ENCODE measurements around the gene SKAP1.
A peak's percentile ranks its signal among the peaks of the same experiment; 100 is the strongest.

SKAP1 gene

DNA sequence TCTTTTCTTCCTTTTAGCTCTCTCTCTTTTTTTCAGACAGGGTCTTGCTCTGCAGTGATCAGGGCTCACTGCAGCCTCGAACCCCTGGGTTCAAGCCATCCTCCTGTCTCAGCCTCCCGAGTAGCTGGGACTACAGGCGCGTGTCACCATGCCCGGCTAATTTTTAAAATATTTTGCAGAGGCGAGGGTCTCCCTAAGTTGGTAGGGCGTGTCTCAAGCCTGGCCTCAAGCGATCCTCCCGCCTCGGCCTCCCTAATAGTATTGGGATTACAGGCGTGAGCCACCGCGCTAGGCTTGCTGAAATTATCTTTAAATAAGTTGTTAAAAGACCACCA lies 323.2 kb downstream of the SKAP1 start:
- TF ChIP-seq, protein P1, sequence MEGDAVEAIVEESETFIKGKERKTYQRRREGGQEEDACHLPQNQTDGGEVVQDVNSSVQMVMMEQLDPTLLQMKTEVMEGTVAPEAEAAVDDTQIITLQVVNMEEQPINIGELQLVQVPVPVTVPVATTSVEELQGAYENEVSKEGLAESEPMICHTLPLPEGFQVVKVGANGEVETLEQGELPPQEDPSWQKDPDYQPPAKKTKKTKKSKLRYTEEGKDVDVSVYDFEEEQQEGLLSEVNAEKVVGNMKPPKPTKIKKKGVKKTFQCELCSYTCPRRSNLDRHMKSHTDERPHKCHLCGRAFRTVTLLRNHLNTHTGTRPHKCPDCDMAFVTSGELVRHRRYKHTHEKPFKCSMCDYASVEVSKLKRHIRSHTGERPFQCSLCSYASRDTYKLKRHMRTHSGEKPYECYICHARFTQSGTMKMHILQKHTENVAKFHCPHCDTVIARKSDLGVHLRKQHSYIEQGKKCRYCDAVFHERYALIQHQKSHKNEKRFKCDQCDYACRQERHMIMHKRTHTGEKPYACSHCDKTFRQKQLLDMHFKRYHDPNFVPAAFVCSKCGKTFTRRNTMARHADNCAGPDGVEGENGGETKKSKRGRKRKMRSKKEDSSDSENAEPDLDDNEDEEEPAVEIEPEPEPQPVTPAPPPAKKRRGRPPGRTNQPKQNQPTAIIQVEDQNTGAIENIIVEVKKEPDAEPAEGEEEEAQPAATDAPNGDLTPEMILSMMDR (IDR thresholded peaks at IDR 0.05; ENCODE audit: low read depth, low read length, missing control alignments), result no peak
- peak overlapping the region; percentile 76 for H3K4me3 ChIP-seq (replicated peaks; ENCODE audit: low read depth, low read length)
- DNase-seq (ENCODE audit: extremely low read depth, low read depth), result no peak

DNA sequence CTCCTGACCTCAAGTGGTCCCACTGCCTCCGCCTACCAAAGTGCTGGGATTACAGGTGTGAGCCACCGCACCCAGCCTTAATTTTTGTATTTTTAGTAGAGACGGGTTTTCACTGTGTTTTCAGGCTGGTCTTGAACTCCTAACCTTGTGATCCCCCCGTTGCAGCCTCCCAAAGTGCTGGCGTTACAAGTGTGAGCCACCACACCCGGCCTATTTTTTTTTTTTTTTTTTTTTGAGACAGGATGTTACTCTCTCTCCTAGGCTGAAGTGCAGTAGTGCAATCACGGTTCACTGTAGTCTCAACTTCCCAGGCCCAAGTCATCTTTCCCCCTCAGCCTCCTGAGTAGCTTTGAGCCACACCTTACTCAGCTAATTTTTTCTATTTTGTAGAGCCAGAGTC lies 325.6 kb downstream of the SKAP1 start:
- DNase-seq (ENCODE audit: extremely low read depth, low read depth), result no peak
- no peak overlapping the region for H3K4me3 ChIP-seq (replicated peaks; ENCODE audit: low read depth, low read length)
- TF ChIP-seq, protein P1 (IDR thresholded peaks at IDR 0.05; ENCODE audit: low read depth, low read length, missing control alignments), result no peak

DNA sequence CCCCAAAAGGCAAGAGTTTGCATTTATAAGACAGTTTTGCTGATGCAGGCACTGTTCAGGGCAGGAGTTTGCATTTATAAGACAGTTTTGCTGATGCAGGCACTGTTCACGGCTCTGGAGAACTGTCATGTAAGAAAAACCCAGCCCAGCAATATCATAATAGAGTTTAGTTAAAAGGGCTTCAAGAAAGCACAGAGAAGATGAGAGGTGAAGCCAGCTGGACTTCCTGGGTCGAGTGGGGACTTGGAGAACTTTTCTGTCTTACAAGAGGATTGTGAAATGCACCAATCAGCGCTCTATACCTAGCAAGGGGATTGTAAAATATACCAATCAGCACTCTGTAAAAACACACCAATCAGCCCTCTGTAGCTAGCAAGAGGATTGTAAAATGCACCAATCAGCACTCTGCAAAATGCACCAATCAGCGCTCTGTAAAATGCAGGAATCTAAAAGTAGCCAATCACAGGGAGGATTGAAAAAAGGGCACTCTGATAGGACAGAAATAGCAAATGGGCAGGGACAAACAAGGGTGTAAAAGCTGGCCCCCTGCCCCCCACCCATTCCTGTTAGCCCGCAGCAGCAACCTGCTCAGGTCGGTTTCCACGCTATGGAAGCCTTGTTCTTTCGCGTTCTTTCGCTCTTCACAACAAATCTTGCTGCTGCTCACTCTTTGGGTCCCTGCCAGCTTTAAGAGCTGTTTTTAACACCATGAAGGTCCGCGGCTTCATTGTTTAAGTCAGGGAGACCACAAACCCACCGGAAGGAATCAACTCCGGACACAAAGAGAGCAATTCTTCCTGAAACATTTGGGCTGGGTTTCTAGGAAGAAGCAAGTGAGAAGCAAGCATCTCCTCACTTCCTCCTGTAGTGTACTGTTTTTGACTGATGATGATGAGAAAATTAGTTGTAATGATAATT lies 327.0 kb downstream of the SKAP1 start:
- no peak overlapping the region for H3K4me3 ChIP-seq (replicated peaks; ENCODE audit: low read depth, low read length)
- no peak for DNase-seq (ENCODE audit: extremely low read depth, low read depth)
- TF ChIP-seq, protein P1 (IDR thresholded peaks at IDR 0.05; ENCODE audit: low read depth, low read length, missing control alignments), result no peak

DNA sequence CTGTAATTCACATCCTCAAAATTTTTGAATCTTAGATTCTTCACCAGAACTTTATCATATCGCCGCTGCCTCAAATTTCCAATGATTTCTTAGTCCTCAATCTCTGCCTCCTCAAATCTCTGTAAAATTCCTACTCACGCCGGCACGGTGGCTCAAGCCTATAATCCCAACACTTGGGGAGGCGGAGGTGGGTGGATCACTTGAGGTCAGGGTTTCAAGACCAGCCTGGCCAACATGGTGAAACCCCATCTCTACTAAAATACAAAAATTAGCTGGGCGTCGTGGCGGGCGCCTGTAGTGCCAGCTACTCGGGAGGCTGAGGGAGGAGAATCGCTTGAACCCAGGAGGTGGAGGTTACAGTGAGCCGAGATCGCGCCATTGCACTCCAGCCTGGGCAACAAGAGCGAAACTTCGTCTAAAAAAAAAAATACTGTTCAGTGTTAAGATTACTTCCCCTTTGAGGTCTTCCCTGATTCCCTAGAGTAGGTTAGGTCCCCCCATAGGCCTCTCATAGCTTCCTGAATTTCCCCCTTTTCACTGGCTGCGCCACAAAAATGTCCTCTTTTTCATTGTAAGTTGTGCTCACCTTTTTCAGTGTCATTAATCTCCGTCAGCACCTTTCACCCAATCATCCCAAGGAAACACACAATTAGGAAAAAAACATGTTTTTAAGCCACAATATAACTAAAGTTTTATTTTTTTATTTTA lies 327.8 kb downstream of the SKAP1 start:
- H3K4me3 ChIP-seq (replicated peaks; ENCODE audit: low read depth, low read length), result peak overlapping the region; percentile 92
- TF ChIP-seq, protein P1 (IDR thresholded peaks at IDR 0.05; ENCODE audit: low read depth, low read length, missing control alignments), result no peak
- DNase-seq (ENCODE audit: extremely low read depth, low read depth), result no peak

DNA sequence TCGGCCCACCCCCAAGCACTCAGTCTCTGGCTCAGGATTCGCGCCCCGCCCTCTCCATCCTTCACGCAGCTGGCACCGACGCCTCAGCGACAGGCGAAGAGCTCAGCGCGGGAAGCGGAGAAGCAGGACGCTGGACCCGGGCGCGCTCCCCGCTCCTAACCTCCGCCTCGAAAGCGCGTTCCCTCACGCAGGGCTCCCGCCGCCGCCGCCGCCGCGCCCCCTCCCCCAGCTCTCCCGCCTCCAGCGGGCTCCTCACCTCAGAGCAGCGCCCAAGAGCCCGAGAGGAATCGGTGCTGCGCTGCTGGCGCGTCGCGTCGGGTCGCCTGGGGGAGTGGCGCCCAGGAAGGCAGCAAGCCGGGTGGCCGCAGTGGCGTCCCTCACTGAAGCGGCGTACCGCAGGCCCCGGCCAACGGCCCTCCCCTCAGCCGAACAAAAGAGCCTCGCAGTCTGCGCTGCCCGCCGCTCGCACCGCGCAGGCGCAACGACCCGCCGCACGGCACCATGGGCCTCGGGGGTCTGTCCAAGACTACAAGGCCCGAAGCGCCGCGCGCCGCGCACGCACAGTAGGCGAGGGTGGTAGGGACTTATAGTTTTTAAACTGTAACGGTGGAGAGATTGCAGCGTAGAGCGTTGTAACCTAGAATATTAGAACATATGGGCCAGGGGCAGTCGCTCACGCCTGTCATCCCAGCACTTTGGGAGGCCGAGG lies 328.8 kb downstream of the SKAP1 start, which contains the start of gene CBX1:
Gene CBX1 (minus strand): TSS at position 467 of the 709 bp plus-strand sequence. CDS start 24,474 bp downstream, outside the sequence.
- peak; percentile 80 for DNase-seq (ENCODE audit: extremely low read depth, low read depth)
- H3K4me3 ChIP-seq (replicated peaks; ENCODE audit: low read depth, low read length), result peak within 1 kb of the TSS; percentile 92
- TF ChIP-seq, protein P1 (IDR thresholded peaks at IDR 0.05; ENCODE audit: low read depth, low read length, missing control alignments), result no peak

DNA sequence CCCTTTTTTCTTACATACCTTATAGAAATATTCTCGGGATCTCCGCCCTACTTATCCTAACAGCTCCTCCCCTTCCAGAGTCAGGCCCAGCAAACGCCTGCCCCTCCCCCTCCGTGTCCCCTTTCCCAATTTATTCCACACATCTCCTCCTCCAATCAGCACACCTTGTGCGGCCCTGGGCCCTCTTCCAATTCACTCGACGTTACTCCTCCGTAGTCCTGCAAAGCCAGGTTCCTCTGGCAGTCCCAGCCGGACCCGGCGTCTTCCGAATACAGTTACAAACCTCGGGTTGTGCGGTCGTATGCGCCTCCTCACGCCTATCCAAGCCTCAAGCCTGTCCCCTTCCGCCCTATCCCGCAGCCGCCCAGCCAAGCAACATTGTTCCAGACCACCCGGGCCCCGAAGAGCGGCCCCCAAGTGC lies 329.4 kb downstream of the SKAP1 start:
- no peak for DNase-seq (ENCODE audit: extremely low read depth, low read depth)
- TF ChIP-seq, protein P1 (IDR thresholded peaks at IDR 0.05; ENCODE audit: low read depth, low read length, missing control alignments), result no peak
- H3K4me3 ChIP-seq (replicated peaks; ENCODE audit: low read depth, low read length), result peak overlapping the region; percentile 92

Measured in HFF-Myc (cell line).